ENCODE data around the gene SLC25A26.

DNA sequence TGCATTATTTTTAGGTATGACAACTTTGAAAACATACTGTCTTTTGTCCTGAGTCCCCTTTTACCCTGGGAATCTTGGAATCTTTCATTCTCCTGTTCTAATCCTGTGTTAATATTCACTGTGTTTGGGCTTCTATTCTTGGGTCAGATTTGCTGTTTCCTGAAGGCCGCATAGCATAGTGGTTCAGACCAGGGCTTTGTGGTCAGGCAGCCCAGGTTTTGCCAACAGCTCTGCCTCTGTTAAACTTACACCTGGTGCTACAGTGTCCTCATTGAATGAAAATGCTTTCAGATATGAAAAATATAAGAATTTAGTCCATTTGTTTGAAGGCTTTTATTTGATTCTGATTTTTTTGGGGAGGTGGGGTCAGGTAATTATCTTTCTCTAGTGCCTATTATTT, 58.4 kb downstream of the SLC25A26 start:
- TF ChIP-seq, protein P1, sequence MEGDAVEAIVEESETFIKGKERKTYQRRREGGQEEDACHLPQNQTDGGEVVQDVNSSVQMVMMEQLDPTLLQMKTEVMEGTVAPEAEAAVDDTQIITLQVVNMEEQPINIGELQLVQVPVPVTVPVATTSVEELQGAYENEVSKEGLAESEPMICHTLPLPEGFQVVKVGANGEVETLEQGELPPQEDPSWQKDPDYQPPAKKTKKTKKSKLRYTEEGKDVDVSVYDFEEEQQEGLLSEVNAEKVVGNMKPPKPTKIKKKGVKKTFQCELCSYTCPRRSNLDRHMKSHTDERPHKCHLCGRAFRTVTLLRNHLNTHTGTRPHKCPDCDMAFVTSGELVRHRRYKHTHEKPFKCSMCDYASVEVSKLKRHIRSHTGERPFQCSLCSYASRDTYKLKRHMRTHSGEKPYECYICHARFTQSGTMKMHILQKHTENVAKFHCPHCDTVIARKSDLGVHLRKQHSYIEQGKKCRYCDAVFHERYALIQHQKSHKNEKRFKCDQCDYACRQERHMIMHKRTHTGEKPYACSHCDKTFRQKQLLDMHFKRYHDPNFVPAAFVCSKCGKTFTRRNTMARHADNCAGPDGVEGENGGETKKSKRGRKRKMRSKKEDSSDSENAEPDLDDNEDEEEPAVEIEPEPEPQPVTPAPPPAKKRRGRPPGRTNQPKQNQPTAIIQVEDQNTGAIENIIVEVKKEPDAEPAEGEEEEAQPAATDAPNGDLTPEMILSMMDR (IDR thresholded peaks at IDR 0.05), result no peak
- no peak for TF ChIP-seq POLR2A (IDR thresholded peaks at IDR 0.05)
